HG02642 (cell line): ENCODE data around the gene IQSEC1.

Experiments
- ATAC-seq: cut with Tn5 transposase; IDR thresholded peaks from one replicate; pipeline ENCODE4 v1.9.1; 2021; ENCODE audit warnings: mild to moderate bottlenecking; ENCODE audit not compliant: unreplicated experiment, poor library complexity

The IQSEC1 gene

DNA sequence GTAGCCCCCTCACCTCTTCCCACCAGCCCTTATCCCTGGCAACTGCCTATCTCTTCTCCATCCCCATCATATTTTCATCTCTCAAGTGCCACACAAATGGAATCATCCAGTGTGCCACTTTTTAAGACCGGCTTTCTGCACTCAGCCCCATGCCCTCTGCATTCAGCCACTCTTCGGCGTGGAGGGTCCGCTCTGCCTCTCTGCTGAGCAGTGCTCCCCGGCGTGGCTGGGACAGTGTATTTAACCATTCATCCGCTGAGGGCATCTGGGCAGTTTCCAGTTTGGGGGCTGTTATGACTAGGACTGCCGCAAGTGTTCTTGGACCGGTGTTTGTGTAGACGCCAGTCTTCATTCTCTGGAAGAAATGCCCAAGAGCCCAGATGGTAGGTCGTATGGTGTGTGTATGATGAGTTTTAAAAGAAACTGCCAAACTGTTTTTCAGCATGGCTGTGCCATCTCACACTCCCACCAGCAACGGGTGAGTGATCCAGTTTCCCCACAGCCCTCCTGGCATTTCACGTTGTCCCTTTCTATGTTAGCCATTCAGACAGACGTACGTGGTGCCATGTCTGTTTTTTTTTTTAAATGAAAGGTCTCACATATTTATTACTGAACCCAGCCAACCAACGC lies 20.9 kb downstream of the IQSEC1 start:
- ATAC-seq = no peak

DNA sequence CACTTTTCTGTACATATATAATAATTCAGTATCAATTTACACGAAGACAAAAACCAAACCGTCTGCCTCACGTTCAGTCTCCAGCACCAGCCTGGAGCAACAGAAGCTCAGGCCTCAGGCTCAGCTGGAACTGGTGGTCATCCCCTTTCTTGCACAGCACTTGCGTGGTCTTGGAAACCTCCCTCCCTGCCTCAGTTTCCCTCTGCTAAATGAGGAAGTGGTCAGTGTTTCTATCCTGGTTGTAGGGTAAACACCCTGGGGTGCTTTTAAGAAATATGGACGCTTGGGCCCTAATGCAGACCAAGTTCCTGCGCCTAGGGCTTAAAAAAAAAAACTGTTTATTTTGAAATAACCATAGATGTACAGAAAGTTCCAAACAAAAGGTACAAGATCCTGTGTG lies 21.6 kb downstream of the IQSEC1 start:
- no peak for ATAC-seq

- ATAC-seq = no peak
These were observed 22.2 kb downstream of the IQSEC1 start for GRCh38 chr3:13051066-13051465.

DNA sequence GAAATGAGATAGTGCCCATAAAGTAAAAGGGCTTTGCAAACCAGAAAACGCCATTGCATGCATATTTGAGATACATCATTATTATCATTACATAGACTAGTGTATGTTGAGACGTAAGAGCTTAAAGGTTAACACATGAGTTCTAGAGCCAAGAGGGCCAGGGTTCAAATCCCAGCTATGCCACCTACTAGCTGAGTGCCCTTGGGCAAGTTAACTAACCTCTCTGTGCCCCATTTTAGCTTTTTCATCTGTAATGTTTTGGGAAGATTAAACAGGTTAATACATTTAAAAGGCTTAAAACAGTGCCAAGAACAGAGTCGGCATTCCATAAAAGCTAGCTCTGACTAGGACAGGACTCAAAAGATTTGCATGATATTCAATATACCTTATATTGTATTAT lies 22.8 kb downstream of the IQSEC1 start:
- no peak for ATAC-seq

DNA sequence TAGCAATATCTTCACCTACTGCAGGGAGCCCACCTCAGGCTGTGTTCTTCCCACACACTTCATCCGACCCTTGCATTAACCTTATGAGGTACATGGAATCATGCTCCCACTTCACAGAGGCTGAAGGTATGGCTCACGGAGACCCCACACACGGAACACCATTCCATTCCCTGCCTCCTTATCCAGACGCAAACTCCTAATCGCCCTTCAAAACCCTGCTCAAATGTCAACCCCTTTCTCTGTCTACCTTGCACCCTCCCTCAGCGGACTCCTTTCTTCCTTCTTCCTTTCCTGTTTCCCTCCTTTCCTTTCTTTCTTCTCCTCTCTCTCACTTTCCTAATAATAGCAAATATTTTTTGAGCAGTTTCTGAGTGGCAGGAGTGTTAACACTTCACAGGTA lies 23.8 kb downstream of the IQSEC1 start:
- no peak for ATAC-seq

DNA sequence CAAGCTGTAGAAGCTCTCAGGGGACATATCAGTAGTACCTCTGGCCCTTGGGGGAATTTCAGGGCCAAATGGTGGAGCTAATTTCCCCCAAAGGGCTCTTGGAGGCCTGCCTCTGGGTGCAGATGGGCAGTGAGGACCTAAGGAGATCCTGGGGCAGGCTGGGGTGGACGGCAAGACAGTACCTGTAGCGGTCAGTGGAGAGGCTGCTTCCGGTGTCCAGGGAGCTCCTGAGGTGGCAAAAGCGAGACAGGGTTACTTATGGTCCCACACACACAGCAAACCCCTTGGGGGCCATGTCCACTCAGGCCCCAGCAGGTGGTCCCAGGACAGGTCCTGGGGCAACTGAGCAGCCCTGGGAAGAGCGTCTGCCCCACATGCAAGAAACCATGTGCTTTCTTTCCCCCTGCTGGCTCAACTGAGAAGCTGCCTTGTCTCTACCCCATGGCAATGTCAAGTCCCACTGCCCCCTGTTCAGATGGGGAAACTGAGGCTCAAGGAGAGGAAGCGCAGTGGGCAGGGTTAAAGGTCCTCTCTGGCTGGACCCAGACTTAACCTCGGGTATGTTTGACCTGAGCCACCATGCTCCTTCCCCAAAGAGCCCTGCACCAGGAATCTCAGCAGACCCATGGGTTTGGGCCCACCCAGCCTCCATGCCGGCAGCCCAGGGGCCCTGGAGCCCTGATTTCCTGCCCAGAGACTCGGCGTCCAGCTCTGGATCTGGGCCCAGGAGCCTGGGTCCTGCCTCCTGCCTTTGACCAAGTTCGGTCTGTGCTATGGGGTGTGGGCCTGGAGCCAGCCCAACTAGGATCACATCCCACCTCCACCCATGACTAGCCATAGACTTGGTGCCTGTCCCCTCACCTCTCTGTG lies 25.7 kb downstream of the IQSEC1 start:
- ATAC-seq = no peak

GRCh38 chr3:13046569-13047274 lies 26.5 kb downstream of the IQSEC1 start:
- peak; percentile 24 for ATAC-seq

GRCh38 chr3:13045904-13046568 lies 27.2 kb downstream of the IQSEC1 start:
- ATAC-seq = peak; percentile 88

DNA sequence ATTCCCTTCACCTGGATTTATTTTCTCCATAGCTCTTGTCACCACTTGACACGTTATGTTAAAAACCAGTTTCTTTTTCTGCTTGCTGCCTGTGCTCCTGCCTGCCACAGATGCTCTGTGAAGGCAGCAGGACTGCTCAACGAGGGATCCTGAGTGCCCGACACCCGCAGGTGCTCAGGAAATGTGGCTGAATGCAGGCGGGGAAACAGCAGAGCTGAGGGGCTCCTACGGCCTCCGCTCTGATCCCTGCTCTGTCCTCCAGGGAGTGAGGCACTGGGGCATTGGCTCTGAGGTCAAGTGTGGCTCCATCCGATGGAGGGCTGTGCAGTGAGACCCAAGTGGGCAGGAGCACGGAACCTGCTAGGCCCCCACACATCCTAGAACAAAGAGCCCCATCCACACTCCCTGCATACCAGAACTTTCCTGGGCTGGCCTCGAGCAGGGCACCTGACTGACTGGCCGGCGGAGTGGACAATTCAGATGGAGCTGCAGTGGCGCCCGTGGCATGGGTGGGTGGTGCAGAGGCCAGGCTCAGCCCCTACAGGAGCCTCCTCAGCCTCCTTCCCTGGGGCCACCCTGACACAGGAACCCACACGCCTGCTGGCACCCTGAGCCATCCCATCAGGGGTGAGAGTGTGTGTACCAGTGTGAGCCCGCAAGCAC lies 27.9 kb downstream of the IQSEC1 start:
- no peak for ATAC-seq

- ATAC-seq = no peak
These were observed 28.6 kb downstream of the IQSEC1 start for GRCh38 chr3:13044496-13045240.

- no peak for ATAC-seq
These were observed 29.6 kb downstream of the IQSEC1 start for GRCh38 chr3:13043656-13044055.

GRCh38 chr3:13042715-13043271 lies 30.4 kb downstream of the IQSEC1 start:
- ATAC-seq = no peak

DNA sequence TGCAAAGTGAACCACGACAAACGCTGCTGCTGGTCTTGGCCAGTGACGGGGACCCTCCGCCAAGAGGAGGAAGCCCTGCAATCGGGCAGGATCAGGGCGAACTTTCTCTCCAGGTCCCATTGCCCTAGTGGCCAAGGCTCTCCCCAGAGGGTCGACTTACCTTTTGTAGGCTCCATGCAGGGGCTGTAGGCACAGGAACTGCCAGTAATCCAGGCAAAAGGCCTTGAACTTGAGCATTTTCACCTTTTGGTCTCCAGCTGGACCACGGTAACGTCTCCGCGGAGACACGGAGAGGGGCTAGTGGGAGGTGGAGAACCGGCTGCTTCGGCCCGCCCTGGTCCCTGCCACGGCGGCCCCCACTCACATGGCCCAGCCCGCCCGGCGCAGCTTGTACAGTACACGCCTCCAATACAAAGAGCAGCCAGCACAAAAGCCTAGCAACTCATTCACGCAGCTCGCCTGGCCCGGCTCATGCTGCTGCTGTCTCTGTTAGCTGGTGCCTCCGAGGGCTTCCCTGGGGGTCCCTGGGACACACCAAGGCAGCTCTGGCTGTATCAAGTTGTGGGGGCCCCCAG lies 31.0 kb downstream of the IQSEC1 start:
- no peak for ATAC-seq

GRCh38 chr3:13041113-13041776 lies 32.0 kb downstream of the IQSEC1 start:
- ATAC-seq = no peak

DNA sequence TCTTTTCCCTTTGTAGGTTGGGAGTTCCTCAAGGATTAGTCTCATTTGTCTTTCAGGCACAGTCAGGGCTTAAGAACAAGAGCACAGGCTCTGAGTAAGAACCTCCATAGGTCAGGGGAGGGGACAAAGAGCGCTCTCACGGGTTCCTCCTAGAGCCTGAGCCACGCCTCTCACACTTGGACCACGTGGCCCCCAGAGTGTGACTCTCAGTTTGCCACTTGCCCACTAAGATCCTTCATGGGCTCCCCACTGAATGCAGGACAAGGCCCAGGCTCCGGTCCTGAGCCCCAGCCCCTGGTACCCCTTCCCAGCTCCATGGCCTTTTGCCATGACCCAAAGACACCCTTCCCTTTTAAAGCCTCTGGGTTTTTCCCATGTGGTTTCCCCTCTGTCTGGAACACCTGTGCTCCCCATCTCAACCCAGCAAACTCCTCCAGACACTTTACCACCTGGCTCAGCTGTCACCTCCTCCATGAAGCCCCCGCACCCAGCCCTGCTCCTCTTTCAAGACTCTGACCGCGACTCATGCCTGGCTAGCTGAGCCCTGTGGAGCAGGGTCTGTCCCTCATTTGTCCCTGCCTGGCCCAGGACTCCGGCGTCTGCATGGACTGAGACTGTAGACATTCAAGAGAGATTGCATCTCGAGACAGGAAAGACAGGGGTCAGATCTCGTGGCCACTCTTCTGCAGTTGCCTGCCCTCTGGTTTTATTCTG lies 32.7 kb downstream of the IQSEC1 start:
- ATAC-seq = peak; percentile 91

- ATAC-seq = no peak
These were observed 33.9 kb downstream of the IQSEC1 start for GRCh38 chr3:13039213-13039896.

DNA sequence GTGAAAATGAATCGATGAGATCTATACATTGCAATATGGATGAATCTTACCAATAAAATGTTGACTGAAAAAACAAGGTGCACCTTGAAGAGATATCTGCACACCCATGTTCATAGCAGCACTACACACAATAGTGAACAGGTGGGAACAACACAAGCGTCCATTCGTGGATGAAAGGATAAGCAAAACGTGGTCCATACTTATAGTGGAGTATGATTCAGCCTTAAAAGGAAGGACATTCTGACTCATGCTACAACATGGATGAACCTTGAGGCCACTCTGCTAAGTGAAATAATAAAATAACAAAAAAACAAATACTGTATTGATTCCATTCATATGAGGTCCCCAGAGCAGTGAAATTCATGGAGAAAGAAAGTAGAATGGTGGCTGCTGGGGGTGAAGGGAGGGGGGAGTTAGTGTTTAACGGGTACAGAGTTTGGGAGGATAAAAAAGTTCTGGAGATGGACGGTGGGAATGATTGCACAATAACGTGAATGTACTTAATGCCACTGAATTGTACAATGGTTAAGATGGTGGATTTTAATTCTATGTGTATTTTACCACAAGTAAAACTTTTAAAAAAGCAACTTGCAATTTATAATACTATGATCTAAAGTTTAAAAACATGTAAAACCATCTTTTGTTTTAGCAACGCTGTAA lies 35.6 kb downstream of the IQSEC1 start:
- no peak for ATAC-seq
